Esophagus muscularis mucosa (tissue), 4 donors: ENCODE results near the gene RSPH10B2. TPM values are rescaled to one million over a fixed set of nuclear protein-coding genes. Genes with fewer than 3 reads are reported as not detected.
"Not testable (repeated sequence)": the region's sequence is repeated elsewhere in the genome, so short reads cannot be mapped to it uniquely, and the experiment has no call there.

Source experiments
- DNase-seq: peaks from one replicate; pipeline ENCODE4 v3.0.0-alpha.2; 2017; ENCODE audit errors: extremely low spot score
- H3K27ac ChIP-seq, 4 donors: fragments of 200-600 bp; sonication (generic); replicated peaks in 1 of 4; 1 replicate in 3 of 4; 2 replicates in 1 of 4; pipeline ENCODE4 v1.5.1; 2016 to 2019; ENCODE audit warnings: mild to moderate bottlenecking in 1 of 4
- H3K27me3 ChIP-seq, 4 donors: fragments of 200-600 bp; sonication (generic); one replicate each; pipeline versions ENCODE4 v1.5.1 to v1.6.0; 2016 to 2019
- H3K36me3 ChIP-seq, 4 donors: fragments of 200-600 bp; sonication (generic); one replicate each; pipeline ENCODE4 v1.5.1; 2016 to 2019
- H3K4me1 ChIP-seq, 4 donors: fragments of 200-600 bp; sonication (generic); one replicate each; pipeline ENCODE4 v1.5.1; 2016 to 2019
- H3K4me3 ChIP-seq, 4 donors: fragments of 200-600 bp; sonication (generic); 1 replicate in 2 of 4; 2 replicates in 2 of 4; pipeline ENCODE4 v1.5.1; 2016 to 2019; ENCODE audit warnings: mild to moderate bottlenecking in 4 of 4, moderate library complexity in 1 of 4
- H3K9me3 ChIP-seq, 4 donors: fragments of 200-600 bp; sonication (generic); 1 replicate in 3 of 4; 2 replicates in 1 of 4; pipeline ENCODE4 v1.5.1; 2016 to 2019
- EP300 ChIP-seq: sonication (generic); formaldehyde crosslinking; IDR thresholded peaks from one replicate; pipeline ENCODE4 v1.6.1; 2017; ENCODE audit warnings: antibody characterized with exemption
- POLR2A ChIP-seq: fragments of 450-650 bp; IDR thresholded peaks from one replicate; pipeline ENCODE4 v1.6.1; 2017; ENCODE audit warnings: antibody characterized with exemption, moderate library complexity, mild to moderate bottlenecking, low read depth
- POLR2AphosphoS5 ChIP-seq, 2 donors: sonication (generic); formaldehyde crosslinking; IDR thresholded peaks; one replicate each; pipeline ENCODE4 v1.6.1; 2017; ENCODE audit warnings: antibody characterized with exemption in 2 of 2
- WGBS: methylation state at CpG from one replicate; pipeline ENCODE4 v1.1.5; 2018; 5-methylcytosine and 5-hydroxymethylcytosine counted together
- intact Hi-C: fragments of 100-400 bp; cut with DNase I; formaldehyde crosslinking; loops from one replicate; pipeline ENCODE4 v1.15.1; 2023
- total RNA-seq, 4 donors: library from RNA; depleted of rRNA; stranded (reverse); fragments of >200 nt; gene quantifications; one replicate each; pipeline versions ENCODE4 v1.1.0 to v1.2.1, GENCODE V29; 2016
- TF ChIP-seq, protein P1 (sequence below), 3 experiments: fragments of 200-600 bp in 2 of 3; fragments of 450-650 bp in 1 of 3; sonication (generic) in 2 of 3; IDR thresholded peaks; one replicate each; pipeline ENCODE4 v1.5.1; 2017 to 2019; ENCODE audit warnings: antibody characterized with exemption in 3 of 3, mild to moderate bottlenecking in 2 of 3, moderate library complexity in 1 of 3

RSPH10B2 gene
- total RNA-seq, 4 donors from 2014 or later = 0.26 TPM; not detected in 3

DNA sequence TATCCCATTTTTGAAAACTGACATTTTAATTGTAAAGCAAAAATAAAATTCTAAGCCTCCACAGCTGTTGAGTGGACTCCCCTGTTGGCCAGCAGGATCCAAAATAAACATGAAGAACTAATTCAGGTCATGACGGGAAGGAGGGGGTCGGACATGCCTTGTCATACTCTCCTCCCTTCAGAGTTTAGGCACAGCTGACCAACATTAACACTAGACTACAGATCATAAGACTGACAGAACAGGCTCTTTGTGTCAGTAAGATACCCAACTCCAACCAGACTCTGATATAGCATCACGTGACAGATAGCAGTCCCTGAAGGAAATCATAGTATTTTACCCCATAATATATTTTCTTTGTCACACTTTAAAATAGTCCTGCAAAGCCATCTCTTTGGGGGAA, 26.2 kb upstream of the RSPH10B2 start:
- intact Hi-C loops = no loop called here
- 60% methylated on average over 3 of the region's 3 CpGs for WGBS
- Histone ChIP-seq H3K9me3 (no peaks in the 10 kb centered on the region), H3K27ac (no peak overlapping the region), H3K36me3 (peaks cover 0 to 7% (median 4%) of the 10 kb centered on the region in 4 donors), H3K27me3 (no peaks in the 10 kb centered on the region), H3K4me3 (no peak overlapping the region), H3K4me1 (peaks cover 8 to 23% (median 21%) of the 10 kb centered on the region in 4 donors)
- TF ChIP-seq, protein P1, sequence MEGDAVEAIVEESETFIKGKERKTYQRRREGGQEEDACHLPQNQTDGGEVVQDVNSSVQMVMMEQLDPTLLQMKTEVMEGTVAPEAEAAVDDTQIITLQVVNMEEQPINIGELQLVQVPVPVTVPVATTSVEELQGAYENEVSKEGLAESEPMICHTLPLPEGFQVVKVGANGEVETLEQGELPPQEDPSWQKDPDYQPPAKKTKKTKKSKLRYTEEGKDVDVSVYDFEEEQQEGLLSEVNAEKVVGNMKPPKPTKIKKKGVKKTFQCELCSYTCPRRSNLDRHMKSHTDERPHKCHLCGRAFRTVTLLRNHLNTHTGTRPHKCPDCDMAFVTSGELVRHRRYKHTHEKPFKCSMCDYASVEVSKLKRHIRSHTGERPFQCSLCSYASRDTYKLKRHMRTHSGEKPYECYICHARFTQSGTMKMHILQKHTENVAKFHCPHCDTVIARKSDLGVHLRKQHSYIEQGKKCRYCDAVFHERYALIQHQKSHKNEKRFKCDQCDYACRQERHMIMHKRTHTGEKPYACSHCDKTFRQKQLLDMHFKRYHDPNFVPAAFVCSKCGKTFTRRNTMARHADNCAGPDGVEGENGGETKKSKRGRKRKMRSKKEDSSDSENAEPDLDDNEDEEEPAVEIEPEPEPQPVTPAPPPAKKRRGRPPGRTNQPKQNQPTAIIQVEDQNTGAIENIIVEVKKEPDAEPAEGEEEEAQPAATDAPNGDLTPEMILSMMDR (IDR thresholded peaks at IDR 0.05) = no peak
- TF ChIP-seq POLR2A = no peak
- TF ChIP-seq EP300 = no peak
- no peak for TF ChIP-seq POLR2AphosphoS5 (IDR thresholded peaks at IDR 0.05)
- DNase-seq = no peak

DNA sequence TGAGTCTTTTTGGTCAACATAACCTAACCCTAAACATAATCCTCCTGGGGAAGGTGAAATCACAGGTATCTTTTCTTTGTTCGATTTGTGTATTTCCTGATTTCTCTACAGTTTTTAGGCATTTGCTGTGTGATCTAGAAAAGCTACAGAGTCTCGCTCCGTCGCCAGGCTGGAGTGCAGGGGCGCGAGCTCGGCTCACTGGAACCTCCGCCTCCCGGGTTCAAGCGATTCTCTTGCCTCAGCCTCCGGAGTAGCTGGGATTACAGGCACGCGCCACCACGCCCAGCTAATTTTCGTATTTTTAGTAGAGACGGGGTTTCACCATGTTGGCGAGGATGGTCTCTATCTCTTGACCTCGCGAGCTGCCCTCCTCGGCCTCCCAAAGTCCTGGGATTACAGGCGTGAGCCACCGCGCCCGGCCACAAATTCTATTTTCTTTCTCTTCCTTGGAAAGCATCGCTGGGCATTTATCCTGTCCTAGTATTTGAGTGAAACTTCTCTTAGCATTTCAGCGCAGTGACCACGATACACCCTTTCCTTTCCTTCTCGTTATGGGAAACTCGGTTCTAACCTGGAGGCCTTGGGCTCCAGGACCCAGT, 24.9 kb upstream of the RSPH10B2 start:
- DNase-seq, intact Hi-C loops, H3K27me3 ChIP-seq, H3K9me3 ChIP-seq: not testable (repeated sequence)
- Histone ChIP-seq H3K27ac (peak overlapping the region; percentile 84 to 88 (median 86)), H3K36me3 (peaks cover 12 to 21% (median 16%) of the 10 kb centered on the region in 4 donors), H3K4me3 (peak overlapping the region; percentile 82 to 91 (median 84)), H3K4me1 (peaks cover 8 to 23% (median 21%) of the 10 kb centered on the region in 4 donors)
- 56% methylated on average over 29 of the region's 29 CpGs for WGBS

DNA sequence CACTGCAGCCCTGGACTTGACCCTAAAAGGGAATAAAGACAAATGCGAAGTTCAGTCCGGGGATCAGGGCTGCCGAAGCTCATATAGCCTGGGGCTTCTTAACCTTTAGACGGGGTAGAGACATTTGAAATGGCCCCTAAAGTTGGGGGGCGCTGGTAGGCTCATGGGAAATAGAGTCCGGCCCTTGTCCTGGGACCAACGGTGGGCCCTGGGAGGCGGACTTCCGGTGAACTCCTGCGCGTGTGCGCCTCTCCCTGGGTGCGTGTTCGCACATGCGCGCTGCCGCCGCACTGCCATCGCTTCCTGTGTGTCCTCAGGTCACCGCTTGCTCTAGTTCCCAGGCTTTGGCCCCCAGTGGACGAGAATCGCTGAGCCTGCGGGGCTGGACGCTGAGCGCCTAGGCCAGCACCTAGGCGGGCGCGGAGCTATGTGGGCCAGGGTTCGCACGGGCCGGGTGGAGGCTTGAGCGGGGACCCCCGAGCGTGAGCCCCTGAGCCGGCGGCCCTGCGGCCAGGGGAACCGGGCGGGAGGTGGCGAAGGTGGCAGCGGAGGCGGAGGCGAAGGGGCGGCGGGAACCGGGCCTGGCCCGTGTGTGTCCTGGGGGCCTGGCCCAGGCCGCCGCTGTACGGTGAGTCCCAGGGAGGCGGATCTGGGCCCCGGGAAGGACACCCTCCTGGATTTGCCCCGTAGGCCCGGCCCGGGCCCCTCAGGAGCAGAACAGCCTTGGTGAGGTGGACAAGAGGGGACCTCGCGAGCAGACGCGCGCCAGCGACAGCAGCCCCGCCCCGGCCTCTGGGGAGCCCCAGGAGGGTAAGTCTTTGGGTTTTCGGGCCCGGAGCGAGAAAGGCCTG, 24.2 kb upstream of the RSPH10B2 start:
- intact Hi-C loops = loop anchor here (2.0 kb wide), 1 partner anchor 93 kb away; the partner anchor contains the start of gene ZNF316
- WGBS = 1% methylated on average over 16 of the region's 66 CpGs
- Histone ChIP-seq H3K4me1 (peaks cover 8 to 23% (median 21%) of the 10 kb centered on the region in 4 donors), H3K9me3 (no peaks in the 10 kb centered on the region), H3K27me3 (no peaks in the 10 kb centered on the region), H3K4me3 (peak overlapping the region; percentile 82 to 91 (median 84)), H3K27ac (peak overlapping the region; percentile 84 to 88 (median 86)), H3K36me3 (peaks cover 16 to 28% (median 22%) of the 10 kb centered on the region in 4 donors)
- TF ChIP-seq POLR2AphosphoS5 (IDR thresholded peaks at IDR 0.05) (peak; percentile 81 to 93), EP300 (no peak)
- TF ChIP-seq, protein P1 (IDR thresholded peaks at IDR 0.05) = peak in 2 of 3 experiments; percentile 16 to 17
- DNase-seq = peak; percentile 97

DNA sequence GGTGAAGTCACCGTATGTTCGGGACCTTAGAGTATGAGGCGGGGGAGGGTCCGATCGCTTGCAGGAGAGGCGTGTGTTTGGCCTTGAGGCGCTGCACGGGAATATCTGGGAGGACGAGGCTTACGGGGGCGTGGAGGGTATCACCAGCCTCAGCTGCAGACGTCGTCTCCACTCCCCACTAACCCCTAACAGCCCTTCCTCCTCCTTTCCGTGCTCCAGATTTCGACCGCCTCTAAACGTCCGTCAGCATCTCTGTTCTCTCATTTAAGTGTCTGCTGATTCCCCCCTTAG, 23.6 kb upstream of the RSPH10B2 start:
- no peaks in the 10 kb centered on the region for H3K9me3 ChIP-seq
- 0% methylated on average over 18 of the region's 18 CpGs for WGBS

DNA sequence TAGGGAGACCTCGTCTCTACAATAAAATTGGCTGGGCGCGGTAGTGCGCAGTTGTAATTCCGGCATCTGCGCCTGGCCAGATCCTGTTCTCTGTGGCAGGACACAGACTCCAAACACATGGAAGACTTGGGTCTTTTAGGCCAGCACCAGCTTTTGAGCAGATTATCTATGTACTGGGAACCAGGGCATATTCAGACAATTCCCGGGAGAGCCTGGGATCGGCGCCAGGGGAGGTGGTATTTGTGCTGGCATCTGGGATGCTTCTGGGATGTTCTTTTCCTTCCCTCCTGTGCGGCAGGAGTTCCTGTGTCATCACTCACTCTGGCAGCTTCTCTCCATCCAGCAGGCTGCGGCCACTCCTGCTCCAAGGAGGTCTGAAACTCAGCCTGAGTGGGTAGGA, 15.5 kb upstream of the RSPH10B2 start:
- DNase-seq, H3K27me3 ChIP-seq, H3K9me3 ChIP-seq, H3K4me3 ChIP-seq, H3K4me1 ChIP-seq, H3K27ac ChIP-seq, intact Hi-C loops: not testable (repeated sequence)
- peaks cover 50 to 77% (median 62%) of the 10 kb centered on the region in 4 donors for H3K36me3 ChIP-seq
- no CpG with 5 or more reads among the region's 11 CpGs for WGBS

More for the DNA sequence above, 23.6 kb upstream of the RSPH10B2 start:
- TF ChIP-seq POLR2AphosphoS5 (IDR thresholded peaks at IDR 0.05) (no peak), POLR2A (no peak), EP300 (no peak)
- TF ChIP-seq, protein P1 (IDR thresholded peaks at IDR 0.05) = no peak
- peaks cover 20 to 34% (median 27%) of the 10 kb centered on the region in 4 donors for H3K36me3 ChIP-seq
- H3K4me1 ChIP-seq = peaks cover 8 to 23% (median 21%) of the 10 kb centered on the region in 4 donors
- H3K27me3 ChIP-seq = no peaks in the 10 kb centered on the region
- peak overlapping the region; percentile 82 to 91 (median 84) for H3K4me3 ChIP-seq
- DNase-seq = no peak
- H3K27ac ChIP-seq = peak overlapping the region; percentile 84 to 88 (median 86)
- intact Hi-C loops = loop anchor here (2.0 kb wide), 1 partner anchor 93 kb away; the partner anchor contains the start of gene ZNF316

DNA sequence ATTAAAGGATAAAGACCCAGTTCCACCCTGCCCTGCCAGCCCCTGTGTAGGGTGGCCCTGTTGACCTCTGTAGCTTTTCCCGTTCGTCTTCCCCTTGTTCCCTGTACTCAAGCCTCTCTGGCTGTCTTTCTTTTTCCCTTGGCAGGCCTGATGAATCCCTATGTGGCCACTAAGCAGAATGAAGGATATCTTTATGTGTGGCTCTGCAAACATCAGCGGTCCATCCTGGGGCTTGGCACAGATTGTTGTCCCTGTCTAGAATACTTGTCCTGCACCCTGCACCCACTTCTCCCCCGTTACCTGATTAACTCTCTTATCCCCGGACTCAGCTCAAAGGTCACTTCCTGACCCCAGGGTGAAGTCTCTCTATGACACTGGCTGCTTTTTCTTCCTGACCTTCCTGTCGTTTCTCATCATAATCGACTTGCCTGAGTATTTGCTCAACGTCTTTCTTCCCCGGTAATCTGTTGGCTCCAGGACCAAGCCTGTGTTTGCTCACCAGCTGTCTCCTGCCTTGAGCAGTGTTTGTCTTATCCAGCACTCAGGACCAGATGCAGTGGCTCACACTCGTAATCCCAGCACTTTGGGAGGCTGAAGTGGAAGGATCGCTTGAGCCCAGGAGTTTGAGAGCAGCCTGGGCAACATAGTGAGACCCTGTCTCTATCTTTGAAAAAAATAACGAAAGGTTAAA, 9.3 kb upstream of the RSPH10B2 start:
- H3K27me3 ChIP-seq, H3K9me3 ChIP-seq, DNase-seq, intact Hi-C loops, H3K4me3 ChIP-seq, H3K4me1 ChIP-seq, H3K27ac ChIP-seq: not testable (repeated sequence)
- 78% methylated on average over 2 of the region's 12 CpGs for WGBS
- peaks cover 17 to 40% (median 27%) of the 10 kb centered on the region in 4 donors for H3K36me3 ChIP-seq

DNA sequence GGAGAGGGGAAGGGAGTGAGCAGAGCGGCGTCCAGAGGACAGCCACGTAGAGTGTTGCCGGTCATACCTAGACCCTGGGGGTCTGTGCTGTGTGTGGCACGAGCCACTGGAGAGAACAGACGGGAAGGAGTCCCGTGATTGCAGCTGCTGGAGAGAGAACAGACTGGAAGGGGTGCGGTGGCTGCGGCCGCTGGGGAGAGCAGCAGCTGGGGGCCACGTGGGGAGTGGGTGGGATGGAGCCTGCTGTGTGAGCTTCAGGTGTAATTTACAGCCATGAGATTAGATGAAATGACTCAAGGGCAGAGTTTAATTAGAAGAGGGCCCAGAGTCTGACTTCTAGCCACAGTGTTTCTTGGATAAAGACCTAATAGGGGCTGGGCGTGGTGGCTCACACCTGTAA, 4.6 kb upstream of the RSPH10B2 start:
- H3K4me3 ChIP-seq, H3K27ac ChIP-seq, intact Hi-C loops, H3K4me1 ChIP-seq, H3K27me3 ChIP-seq, DNase-seq, H3K9me3 ChIP-seq: not testable (repeated sequence)
- WGBS = 90% methylated on average over 9 of the region's 12 CpGs
- peaks cover 5 to 24% (median 18%) of the 10 kb centered on the region in 4 donors for H3K36me3 ChIP-seq

DNA sequence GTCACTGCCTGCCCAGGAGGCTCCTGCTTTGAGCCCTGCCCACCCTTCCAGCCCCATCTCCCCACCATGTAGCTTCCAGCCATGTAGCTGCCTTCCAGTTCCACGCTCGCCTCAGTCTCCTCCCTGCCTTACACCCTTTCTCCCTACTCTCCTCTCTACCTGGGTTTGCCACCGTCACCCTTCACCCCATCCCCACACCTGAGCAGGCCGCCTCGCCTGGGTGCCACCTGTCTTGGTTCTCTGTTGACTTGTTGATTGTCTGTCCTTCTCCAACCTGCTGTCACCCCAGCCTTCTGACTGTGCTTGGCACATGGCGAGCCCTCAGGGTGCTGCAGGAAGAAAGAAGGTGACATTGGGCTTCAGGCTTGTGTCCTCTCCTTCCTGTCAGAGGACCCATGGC, 3.7 kb upstream of the RSPH10B2 start:
- intact Hi-C loops, H3K9me3 ChIP-seq, DNase-seq, H3K27me3 ChIP-seq, H3K4me1 ChIP-seq, H3K27ac ChIP-seq, H3K4me3 ChIP-seq: not testable (repeated sequence)
- H3K36me3 ChIP-seq = peaks cover 5 to 20% (median 18%) of the 10 kb centered on the region in 4 donors
- 97% methylated on average over 4 of the region's 6 CpGs for WGBS
